Skin of body (tissue), 2 donors: ENCODE results near the gene ATG10. TPM values are rescaled to one million over a fixed set of nuclear protein-coding genes. Genes with fewer than 3 reads are reported as not detected.

Source experiments
- DNase-seq: peaks from one replicate; lab custom pipeline; 2025; lab: John Stamatoyannopoulos, UW
- total RNA-seq: library from RNA; depleted of rRNA; stranded (reverse); fragments of >200 nt; gene quantifications from one replicate; pipeline ENCODE4 v1.2.3, GENCODE V29; 2014

ATG10 gene
- total RNA-seq, 1 donor from 2014 or later, result 10.2 TPM

DNA sequence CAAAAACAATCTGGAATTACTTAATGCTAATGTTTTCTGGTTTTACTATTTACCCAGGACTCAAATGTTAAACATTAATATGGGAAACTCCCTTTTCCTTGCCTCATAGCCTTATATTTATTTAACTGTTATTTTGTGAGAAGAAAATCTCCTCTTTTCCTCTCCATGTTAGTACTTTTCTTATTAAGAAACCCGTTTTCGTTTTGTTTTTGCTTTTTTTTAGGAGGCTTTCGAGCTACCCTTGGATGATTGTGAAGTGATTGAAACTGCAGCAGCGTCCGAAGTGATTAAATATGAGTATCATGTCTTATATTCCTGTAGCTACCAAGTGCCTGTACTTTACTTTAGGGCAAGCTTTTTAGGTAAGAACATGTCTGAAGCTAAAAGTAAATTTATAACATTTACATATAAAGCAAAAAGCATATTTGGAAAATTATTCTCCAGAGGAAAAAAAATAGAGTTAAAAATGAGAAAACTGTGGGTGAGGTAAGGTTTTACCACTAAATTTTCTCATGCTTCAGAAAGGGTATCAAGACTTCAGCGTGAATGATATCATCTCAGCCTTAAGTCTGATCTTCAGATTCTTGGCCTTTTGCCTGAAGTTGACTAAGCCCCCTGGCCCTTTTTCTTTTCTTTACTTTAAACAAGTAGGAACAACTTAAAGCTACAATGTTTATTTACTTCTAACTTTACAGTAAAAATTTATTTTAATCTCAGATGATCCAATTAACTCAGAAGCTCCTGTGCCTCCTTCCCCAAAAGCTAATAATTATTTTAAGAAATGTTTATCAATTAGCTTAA lies 192.6 kb downstream of the ATG10 start:
- peak; percentile 73 for DNase-seq

DNA sequence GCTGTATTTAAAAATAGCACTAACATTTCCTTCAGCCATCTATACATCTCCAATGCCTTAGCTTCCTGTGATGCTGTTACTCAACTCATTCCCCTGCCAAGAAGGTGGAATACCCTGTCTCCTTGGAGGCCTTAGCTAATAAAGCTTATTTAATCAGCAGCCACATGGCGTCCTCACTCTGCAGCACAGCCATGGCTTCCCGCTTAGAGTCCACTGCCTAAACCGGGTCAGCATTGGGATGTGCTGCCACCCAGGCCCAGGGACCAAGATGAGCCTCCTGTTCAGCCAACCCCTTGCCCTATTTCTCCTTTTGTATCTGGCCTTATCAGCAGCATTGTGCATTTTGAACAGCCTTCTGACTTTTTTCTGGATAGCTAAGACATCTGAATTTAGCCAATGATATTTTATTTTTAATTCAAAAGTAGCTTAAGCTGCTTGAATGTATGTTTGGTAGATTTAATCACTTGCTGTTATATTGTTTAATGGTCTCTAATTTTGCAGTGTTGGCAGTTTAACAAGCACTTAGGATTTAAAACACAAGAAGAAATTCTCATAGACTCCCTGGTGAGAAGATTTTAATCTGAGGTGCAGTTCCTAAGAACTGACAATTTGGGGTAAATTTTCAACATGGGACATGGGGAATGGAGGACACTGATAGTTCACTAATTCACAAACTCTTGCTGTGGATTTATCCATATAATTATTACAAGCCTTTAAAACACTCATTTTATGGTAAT lies 193.3 kb downstream of the ATG10 start:
- peak; percentile 73 for DNase-seq

GRCh38 chr5:82165740-82166530 lies 194.1 kb downstream of the ATG10 start:
- DNase-seq, result peak; percentile 97

- no peak for DNase-seq
Measured at GRCh38 chr5:82167372-82167935, 195.6 kb downstream of the ATG10 start.

DNA sequence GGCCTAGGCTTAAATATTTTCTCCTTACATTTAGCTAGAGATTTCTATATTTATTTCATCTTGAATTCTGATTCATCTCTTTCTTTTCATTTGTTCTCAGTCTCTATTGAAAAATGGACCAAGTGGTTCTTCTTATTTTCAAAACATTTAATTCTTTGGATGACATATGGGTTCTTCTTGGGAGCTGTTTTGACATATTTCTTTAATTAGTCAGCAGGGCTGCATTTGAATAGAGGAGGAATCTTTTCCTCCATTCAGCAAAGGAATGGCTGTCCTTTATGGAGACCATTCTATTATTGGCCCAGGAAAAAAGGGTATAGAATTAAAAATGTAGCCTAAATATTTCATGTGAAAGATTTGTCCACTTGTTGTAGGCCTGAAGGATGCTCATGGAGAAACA lies 196.5 kb downstream of the ATG10 start:
- no peak for DNase-seq

GRCh38 chr5:82169892-82170291 lies 198.1 kb downstream of the ATG10 start:
- DNase-seq, result no peak

- DNase-seq, result no peak
Measured at GRCh38 chr5:82174128-82174918, 202.5 kb downstream of the ATG10 start.

- DNase-seq, result no peak
Measured at GRCh38 chr5:82174919-82175219, 203.0 kb downstream of the ATG10 start.

DNA sequence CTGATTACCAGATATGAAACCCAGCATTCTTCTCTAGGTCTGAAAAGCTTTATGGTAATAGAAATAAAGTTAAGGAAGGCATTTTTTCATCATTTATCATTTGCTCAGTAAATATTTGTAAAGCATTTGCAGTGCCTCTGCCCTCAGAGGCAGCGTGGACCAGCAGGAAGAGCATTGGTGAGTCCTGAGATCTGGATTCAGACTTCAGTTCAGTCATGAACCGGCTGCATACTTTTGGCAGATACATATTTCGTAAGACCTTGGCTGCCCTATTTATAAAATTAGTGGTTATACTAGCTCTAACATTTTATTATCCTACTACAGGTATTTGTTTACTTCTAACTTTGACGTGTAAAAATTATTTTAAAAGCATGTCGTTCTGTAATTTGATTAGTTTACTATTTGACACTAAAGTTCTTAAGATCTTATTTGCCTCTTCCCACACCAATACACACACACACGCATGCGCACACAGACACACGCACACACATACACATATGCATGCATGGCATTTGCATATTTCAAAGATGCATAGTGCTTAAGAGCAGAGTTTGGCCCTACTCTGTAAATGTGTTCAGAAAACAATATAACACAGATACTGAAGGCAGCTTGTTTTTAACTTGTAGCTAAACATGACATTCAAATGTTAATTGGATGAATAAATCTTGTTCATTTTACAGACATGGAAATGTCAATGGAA lies 204.4 kb downstream of the ATG10 start:
- no peak for DNase-seq

GRCh38 chr5:82178378-82178777 lies 206.6 kb downstream of the ATG10 start:
- DNase-seq, result no peak

DNA sequence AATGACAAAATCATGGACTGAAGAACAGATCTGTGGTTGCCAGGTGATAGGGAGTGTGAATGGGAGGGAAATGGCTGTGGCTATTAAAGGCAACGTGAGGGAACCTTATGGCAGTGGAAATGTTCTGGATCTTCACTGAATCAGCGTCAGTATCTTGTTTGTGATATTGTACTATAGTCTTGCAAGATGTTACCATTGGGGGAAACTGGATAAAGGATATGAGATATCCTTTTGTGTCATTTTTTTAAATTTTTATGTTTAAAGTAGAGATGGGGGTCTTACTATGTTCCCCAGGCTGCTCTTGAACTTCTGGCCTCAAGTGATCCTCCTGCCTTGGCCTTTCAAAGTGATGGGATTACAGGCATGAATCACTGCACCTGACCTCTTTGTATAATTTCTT lies 210.8 kb downstream of the ATG10 start:
- no peak for DNase-seq

GRCh38 chr5:82183828-82184227 lies 212.0 kb downstream of the ATG10 start:
- no peak for DNase-seq

- no peak for DNase-seq
Measured at GRCh38 chr5:82185851-82186250, 214.0 kb downstream of the ATG10 start.

DNA sequence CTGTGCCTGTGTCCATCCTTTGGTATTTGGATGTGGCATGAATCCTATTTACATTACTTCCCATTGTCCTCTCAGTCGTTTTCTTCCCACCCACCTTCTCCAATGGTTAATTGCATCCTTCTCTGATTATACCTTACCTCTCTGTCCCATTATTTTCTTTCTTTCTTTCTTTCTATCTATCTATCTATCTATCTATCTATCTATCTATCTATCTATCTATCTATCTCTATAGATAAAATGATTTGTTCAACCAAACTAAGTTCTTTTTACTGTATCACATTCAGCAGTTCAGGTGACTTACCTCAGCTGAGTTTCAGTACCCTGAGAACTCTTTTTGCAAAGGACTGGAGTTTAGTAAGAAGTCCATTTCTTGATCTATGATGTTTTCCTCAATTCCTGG lies 225.7 kb downstream of the ATG10 start:
- no peak for DNase-seq

GRCh38 chr5:82204567-82204966 lies 232.7 kb downstream of the ATG10 start:
- no peak for DNase-seq

GRCh38 chr5:82205005-82205404 lies 233.2 kb downstream of the ATG10 start:
- no peak for DNase-seq

- no peak for DNase-seq
Measured at GRCh38 chr5:82208371-82208770, 236.5 kb downstream of the ATG10 start.

DNA sequence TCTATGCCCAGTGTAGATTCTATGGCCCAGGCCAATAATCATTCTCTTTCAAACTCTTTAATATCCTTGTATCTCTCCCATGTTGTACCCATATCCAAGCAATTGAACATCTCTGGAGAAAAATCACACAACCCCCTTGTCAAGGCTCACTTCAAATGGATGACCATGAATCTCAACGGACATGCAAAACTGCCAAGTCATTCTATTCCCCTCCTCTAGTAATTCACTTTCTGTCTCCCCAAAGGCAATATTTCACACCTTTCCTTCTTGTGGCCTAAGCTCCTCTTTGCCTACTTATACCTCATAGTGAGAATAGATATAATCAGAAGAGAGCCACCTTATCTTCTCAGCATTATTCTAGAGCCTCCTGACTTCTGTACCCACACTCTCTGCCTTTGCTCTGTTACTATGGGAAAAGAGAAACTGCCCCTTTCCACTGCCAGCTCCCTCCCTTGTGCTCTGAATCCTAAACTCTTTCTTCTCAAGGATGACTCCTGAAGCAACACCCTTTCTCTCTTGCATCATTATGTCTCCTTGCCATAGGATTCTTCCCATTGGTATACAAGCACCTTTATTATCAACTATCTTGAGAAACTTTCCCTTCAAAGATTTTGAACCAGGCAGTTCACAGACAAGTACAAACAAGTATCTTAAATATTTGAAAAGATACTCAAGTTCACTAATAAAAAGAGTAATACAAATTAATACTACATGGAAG lies 240.2 kb downstream of the ATG10 start:
- no peak for DNase-seq

GRCh38 chr5:82217917-82218316 lies 246.1 kb downstream of the ATG10 start:
- DNase-seq, result no peak
